ENCODE measurements around the gene BNC1.
"Not testable (repeated sequence)": the region's sequence is repeated elsewhere in the genome, so short reads cannot be mapped to it uniquely, and the experiment has no call there.

Gene BNC1

DNA sequence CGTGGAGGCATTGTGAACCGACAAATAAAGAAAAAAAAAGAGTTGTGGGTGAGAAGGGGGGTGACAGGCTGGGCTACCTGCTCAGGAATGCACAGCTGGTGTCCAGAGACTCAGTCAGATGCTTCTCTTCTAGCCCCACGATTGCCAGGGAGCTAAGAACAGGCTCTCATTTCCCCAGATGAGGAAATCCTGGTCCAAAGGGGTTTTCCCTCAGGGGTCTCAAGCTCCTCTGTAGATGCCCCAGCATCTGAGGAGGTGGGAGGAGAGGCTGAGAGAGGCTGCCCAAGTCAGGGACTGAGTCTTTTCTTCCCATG, 35.5 kb downstream of the BNC1 start:
- DNase-seq (ENCODE audit: low read depth, low spot score): peak; percentile 9

DNA sequence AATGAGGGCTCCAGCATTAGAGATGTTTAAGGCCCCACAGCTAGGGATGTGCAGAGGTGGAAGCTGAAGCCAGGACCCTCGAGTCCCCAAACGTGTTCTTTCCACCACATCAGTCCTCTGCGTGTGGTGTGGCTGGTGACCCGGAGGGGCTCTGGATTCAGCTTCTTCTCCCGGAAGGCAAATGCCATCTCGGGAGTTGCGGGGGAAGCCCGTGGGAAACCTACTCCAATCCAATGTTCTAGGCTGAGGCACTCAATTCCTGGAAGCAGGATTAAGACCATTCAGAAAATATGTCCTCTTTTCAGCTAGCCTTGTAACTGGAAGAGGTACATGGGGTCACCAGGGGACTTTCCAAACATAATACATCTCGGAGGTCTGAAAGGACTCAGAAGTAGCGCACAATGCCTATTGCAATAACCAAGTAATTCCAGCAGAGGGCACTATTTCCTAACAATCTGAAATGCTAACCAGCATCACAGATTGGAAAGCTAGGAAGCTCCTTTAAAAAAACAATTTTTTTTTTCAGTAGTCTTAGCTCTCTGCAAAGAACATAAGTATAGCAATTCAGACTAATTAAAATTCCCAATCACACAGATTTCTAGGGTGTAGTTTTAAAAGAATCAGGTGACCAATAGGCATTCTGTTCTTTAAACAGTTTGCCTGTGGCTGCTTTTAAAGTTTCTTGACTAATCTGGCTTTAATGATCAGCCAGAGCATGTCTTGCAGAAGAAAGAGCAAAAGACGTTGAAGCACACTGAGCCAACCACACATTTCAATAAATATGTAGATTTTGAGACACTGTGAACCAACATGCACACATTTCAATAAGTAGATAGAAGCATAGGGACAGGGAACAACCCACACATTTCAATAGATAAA, 36.1 kb downstream of the BNC1 start:
- DNase-seq (ENCODE audit: low read depth, low spot score): peak; percentile 59

DNA sequence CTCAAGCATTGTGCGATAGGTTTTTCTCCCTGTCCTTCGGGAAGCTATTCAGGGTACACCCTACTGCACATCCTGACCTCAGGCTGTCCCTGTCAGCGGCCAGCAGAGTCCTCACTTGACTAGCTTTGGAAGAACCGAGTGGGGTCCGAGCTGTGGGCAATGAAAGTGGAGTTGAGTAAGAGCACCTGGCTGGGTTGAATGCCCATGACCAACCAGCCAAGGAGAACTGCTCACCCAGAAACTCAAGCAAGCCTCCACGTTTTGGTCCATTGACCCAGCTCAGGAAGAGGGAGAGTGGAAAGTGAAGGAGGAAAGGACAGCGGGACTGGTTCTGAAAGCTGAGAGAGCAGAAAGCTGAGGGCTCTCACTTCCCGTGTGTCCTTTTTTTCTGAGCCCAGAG, 40.8 kb downstream of the BNC1 start:
- DNase-seq (ENCODE audit: low read depth, low spot score): peak; percentile 6

DNA sequence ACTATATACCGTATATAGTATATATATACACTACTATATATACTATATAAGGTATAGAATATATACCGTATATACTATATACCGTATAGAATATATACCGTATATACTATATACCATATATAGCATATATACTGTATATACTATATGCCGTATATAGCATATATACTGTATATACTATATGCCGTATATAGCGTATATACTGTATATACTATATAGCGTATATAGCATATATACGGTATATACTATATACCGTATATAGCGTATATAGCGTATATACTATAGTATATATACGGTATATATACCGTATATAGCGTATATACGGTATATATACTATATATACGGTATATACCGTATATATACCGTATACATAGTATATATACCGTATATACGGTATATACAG, 54.2 kb downstream of the BNC1 start:
- no peak for DNase-seq (ENCODE audit: low read depth, low spot score)

GRCh38 chr15:83225449-83225848, 59.0 kb downstream of the BNC1 start:
- no peak for DNase-seq (ENCODE audit: low read depth, low spot score)

DNA sequence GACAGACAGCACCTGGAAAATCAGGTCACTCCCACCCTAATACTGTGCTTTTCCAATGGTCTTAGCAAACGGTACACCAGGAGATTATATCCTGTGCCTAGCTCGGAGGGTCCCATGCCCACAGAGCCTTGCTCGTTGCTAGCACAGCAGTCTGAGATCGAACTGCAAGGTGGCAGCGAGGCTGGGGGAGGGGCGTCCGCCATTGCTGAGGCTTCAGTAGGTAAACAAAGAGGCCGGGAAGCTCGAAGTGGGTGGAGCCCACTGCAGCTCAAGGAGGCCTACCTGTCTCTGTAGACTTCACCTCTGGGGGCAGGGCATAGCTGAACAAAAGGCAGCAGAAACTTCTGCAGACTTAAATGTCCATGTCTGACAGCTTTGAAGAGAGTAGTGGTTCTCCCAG, 62.7 kb downstream of the BNC1 start:
- DNase-seq (ENCODE audit: low read depth, low spot score): not testable (repeated sequence)

- no peak for DNase-seq (ENCODE audit: low read depth, low spot score)
Observed at GRCh38 chr15:83219026-83219425, 65.4 kb downstream of the BNC1 start.

- DNase-seq (ENCODE audit: low read depth, low spot score): no peak
Observed at GRCh38 chr15:83215306-83215705, 69.2 kb downstream of the BNC1 start.

DNA sequence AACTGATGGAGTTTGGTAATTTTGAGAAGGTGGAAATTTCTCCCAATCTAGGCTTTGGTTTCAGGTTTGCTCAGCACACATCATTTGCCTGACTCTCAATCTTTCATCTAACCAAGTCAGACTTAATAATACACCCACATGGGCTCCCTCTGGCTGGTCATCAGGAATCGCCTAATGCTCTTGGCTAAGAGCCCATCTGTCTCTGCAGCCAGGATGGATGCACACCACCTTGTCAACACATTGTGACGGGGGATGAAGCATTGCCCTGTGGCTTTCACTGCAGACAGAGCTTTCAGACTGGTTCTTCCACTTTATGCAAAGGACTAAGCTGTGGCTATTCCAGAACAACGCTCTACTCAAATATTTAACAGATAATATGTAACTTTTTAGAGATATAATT, 73.8 kb downstream of the BNC1 start:
- no peak for DNase-seq (ENCODE audit: low read depth, low spot score)

- DNase-seq (ENCODE audit: low read depth, low spot score): peak; percentile 32
Observed at GRCh38 chr15:83209333-83209732, 75.1 kb downstream of the BNC1 start.

DNA sequence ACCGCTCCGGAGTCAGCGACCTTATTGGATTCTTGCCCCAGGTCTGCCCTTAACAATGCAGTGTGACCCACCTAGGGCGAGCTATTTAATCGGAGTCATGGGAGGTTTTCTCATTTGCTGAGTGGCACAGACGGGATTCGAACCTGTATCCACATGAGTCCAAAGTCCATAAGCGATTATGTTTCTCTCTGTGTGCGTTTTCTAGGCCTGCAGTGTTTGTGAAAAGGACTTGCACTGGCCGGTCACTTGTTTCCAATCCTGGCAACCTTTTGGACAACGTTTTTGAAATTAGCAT, 76.2 kb downstream of the BNC1 start:
- no peak for DNase-seq (ENCODE audit: low read depth, low spot score)

- DNase-seq (ENCODE audit: low read depth, low spot score): peak; percentile 66
Observed at GRCh38 chr15:83207660-83208366, 76.7 kb downstream of the BNC1 start, which contains the start of gene HDGFL3. Gene HDGFL3, minus strand, starts transcription at chr15:83207823. Its CDS starts 409 bp downstream, at chr15:83207414.

DNA sequence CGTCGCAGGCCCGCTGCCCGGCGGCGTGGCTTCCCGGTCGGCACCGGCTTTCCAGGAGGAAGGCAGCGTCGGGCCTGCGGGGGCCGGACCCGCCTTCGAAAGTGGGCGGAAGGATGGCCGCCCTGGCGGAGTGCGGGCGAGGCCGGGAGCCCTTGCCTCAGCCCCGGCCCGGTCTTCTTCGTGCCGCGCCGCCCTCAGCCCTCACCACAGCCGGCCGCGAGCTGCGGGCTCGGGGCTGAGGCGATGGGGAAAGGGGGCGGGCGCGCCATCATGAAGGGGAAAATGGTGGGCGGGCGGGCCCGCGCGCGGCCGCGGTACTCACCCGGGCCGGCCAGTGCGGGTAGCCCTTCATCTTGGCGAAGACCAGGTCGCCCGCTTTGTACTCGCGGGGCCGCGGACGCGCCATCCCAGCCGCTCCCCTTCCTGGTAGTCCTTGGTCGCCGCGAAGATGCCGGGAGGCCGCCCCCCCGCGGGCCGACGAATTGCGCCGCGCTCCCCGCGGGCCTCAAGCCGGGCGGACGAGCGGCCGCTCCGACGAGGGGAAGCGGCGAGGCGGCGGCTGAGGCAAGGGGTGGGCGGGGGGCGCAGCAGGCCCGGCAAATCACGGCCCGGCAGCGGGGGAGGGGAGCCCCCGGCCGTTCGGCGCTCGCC, 77.3 kb downstream of the BNC1 start:
- peak; percentile 46 for DNase-seq (ENCODE audit: low read depth, low spot score)

DNA sequence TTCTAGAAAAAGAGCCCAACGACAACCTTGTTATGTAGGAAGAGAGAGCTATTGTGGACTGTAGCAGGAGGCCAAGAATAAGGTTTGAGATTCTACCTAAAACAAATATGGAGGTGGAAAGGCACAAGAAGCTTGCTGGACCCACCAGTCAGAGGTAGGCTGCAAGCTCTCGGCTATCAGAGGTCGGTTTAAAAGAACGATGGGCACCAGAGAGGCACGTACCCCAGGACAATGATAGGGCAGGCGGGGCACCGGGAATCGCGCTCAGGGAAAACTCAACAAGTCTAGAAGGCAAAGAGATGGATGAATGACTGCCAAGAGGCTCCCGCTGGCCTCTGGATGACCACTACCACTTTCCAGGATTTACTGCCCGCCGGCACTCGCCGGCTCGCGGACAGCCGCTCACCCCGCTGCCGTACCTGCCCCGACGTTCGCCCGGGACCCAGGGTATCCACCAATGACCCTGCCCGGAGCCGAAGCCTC, 77.9 kb downstream of the BNC1 start:
- peak; percentile 42 for DNase-seq (ENCODE audit: low read depth, low spot score)
